HG03521 (cell line): Measurements from ENCODE around the gene THAP7.
"Not testable (repeated sequence)": the region's sequence is repeated elsewhere in the genome, so short reads cannot be mapped to it uniquely, and the experiment has no call there.

Source experiments
- ATAC-seq: cut with Tn5 transposase; IDR thresholded peaks from one replicate; pipeline ENCODE4 v1.9.1; 2021; ENCODE audit warnings: mild to moderate bottlenecking, moderate library complexity; ENCODE audit not compliant: unreplicated experiment

THAP7 gene

DNA sequence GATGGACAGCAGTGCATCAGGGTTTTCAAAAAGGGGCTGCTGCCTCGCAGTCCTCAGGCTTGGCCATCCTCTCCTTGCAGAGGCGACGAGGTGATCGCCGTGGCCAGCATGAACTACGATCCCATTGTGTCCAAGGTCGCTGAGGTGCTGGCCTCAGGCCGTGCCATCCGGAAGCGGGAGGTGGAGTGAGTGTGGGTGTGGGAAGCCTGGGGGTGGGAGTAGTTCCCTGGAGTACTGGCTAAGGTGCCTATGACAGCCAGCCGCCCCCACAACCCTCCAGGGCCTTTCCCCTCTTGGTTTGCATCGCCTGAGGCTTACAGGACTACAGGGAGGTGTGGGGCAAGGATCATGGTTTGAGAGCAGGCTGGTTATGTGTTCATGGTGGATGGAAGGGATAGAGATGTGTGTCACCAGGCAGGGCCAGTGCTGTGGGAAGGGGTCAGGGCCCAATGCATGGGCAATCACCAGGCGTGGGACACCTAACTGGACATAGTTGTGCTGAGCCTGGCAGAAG is 21.9 kb downstream of the THAP7 start:
- no peak for ATAC-seq

DNA sequence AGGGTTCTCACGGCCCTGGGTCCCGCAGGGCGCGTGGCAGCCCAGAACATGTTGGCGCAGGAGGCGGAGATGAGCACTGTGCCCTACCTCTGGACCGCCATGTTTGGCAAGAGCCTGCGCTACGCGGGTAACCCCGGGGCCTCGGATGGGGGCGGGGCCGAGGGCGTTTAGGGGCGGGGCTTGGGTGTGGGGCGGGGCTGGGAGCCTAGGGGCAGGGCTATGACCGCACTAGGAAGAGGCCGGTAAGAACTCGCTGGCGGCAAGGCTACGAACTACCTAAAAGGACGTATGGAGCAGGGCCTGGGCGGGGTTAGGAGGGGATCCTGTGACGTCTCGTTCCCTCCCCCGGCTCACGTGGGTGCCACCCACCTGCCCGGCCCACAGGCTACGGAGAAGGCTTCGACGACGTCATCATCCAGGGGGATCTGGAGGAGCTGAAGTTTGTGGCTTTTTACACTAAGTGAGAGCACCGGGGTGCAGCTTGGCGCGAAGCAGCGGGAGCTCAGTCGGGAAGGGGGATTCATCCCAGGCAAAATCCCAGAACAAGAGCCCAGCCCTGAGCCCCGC is 22.6 kb downstream of the THAP7 start:
- no peak for ATAC-seq

DNA sequence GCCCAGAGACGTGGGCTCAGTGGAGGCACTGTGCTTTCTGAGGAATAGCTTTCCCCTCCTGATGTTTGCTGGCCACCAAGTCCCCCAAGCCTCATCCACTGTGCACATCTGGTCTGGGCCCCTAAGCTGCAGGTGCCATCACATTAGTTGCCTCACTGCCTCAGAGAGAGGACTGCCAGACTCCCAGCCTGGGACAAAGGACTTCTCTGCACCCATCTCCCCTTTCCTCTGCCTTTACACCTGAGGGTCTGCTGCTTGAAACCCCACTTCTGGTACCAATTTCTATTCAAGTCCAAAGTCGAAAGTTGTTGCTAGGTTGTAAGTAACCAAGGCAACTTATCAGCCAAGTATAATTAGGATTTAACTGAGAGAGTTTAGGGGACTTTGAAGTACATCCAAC is 23.5 kb downstream of the THAP7 start:
- ATAC-seq = no peak

DNA sequence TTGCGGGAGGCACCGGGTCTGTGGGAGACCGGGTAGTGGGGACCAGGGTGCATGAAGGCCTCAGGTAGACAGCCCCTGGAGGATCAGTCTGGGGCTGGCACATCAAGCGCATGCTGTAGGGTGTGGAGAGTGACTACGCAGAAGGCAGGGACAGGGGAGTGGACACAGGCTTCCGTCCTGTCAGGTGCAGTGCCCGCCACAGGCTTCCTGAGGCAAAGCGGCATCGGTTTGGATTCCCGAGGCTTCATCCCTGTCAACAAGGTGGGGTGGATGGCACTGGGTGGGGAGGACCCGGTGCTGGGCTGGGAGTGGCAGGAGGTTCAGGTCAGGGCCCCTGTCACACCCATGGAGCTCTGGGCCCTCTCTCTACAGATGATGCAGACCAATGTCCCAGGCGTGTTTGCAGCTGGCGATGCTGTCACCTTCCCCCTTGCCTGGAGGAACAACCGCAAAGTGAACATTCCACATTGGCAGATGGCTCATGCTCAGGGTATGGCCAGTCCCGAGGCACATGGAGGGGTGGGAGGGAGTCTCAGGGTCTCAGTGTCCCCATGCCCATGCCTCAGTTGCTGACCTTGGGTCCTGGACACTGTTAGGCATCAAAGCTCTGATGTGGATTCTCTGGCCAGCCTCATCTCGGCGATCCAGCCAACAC is 24.3 kb downstream of the THAP7 start:
- ATAC-seq = no peak

DNA sequence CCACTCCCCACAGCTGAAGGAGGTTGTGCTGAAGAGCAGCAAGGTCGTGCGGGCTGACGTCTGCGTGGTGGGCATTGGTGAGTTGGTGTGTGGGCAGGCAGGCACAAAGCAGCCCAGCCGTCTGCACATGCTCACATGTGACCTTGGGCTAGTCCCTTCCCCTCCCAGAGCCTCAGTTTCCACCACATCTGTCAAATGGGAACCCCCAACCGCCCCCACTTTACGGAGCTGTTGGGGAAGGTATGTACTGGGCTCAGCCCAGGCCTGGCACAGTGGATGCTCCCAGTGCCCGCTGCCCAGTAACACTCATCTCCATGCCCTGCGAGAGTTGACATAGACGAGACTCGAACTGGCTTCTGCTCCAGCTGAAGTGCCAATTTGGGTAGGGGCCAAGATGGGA is 24.9 kb downstream of the THAP7 start:
- ATAC-seq = no peak

DNA sequence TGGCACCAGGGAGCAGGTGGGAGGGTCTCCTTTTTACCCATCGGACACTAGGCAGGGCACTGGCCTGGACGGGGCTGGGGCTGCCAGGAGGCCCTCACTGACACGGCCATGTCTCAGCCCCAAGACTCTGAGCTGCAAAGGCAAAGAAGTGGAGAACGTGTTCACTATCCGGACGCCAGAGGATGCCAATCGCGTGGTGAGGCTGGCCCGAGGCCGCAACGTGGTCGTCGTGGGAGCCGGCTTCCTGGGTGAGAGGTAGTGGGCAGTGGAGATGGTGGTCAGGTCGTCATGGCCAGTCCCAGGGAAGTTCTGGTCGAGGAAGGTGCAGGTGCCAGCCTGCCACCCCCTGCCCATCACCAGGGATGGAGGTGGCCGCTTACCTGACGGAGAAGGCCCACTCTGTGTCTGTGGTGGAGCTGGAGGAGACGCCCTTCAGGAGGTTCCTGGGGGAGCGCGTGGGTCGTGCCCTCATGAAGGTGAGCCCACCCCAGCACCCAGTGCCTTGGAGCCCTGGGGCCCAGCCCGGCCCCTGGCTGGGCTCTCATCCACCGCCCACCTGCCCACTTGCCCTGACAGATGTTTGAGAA is 25.5 kb downstream of the THAP7 start:
- no peak for ATAC-seq

DNA sequence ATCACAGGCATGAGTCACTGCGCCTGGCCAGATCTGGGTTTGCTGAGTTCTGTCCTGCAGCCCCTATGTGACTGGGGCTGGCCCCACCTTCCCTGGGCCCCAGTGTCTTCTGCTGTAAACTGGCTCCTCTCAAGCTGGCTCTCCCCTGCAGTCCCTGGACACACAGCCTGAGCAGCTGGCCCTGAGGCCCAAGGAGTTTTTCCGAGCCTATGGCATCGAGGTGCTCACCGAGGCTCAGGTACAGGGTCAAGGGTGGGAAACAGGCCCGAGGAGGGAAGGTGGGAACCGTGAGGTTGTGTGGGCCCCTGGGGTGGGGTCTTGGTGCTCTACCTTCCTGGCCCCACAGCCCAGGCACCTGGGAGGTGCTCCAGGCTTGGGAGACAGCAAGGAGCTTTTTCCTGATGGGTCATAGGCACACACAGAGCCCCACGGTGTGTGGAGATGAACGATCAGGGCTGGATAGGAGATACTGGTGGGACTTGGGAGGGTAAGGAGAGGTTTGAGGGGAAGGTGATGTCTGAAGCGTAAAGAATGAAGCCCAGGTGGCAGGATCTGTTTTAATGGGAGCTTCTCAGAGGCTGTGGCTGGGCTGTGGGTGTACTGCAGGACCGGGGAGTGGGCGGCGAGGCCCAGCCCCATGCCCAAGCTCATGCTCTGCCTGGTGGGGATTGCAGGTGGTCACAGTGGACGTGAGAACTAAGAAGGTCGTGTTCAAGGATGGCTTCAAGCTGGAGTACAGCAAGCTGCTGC is 26.2 kb downstream of the THAP7 start:
- ATAC-seq = no peak

DNA sequence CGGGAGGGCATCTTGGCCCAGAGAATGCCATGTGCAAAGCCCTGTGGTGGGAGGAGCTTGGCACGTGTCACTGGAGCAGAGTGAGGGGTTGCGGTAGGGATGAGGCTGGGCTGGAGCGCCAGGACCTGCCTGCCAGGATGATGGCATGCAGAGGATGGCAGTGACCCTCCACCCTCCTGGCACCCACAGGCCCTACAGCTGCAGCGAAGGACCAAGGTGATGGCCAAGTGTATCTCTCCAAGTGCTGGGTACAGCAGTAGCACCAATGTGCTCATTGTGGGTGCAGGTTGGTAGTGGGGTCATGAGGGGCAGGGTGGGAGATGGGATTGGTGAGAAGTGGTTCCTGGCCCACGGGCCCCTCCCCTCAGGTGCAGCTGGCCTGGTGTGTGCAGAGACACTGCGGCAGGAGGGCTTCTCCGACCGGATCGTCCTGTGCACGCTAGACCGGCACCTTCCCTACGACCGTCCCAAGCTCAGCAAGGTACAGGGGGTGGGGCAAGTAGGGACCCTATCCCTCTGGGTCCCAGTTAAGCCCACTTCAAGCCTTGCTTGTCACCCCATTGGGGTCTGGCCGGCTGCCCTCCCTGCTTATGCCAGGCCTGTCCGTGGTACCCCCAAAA is 27.5 kb downstream of the THAP7 start:
- no peak for ATAC-seq

DNA sequence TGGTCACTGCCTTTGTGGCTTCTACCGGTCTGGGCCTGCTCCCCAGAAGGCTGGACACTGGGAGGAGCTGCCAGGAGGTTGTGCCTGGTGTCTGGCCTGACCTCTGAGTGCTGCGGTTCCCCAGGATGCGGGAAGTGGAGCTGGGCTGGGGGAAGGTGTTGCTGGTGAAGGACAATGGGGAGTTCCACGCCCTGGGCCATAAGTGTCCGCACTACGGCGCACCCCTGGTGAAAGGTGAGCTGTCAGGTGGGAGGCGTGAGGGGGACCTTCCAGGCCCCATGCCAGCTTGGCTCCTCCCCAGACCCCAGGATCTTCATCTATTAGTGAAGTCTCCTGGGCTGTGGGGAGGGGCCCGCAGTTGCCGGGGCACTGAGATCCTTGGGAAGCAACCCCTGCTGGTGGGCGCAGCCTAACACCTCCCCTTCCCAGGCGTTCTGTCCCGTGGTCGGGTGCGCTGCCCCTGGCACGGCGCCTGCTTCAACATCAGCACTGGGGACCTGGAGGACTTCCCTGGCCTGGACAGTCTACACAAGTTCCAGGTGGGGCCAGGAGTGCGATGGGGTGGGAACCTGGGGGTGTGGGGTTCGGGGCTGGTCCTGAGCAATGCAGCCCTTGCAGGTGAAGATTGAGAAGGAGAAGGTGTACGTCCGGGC is 28.2 kb downstream of the THAP7 start:
- ATAC-seq = no peak

DNA sequence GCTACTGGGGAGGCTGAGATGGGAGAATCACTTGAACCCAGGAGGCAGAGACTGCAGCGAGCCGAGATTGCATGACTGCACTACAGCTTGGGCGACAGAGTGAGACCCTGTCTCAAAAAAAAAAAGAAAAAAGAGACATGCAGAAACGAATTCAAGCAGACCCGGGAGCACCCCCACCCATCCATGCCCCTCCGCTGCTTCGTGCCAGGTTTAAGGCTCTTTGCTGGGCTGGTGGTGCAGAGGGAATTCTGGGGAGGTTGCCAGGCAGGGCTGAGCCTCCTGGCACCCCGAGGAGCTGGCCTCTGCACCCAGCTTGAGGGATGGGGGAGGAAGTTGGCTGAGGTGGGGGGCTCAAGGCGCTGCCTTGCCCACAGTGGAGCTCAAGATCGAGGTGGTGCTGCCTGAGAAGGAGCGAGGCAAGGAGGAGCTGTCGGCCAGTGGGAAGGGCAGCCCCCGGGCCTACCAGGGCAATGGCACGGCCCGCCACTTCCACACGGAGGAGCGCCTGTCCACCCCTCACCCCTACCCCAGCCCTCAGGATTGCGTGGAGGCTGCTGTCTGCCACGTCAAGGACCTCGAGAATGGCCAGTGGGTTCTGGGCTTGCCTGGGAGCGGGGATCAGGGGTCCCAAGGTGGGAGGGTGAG is 28.9 kb downstream of the THAP7 start:
- ATAC-seq = no peak

DNA sequence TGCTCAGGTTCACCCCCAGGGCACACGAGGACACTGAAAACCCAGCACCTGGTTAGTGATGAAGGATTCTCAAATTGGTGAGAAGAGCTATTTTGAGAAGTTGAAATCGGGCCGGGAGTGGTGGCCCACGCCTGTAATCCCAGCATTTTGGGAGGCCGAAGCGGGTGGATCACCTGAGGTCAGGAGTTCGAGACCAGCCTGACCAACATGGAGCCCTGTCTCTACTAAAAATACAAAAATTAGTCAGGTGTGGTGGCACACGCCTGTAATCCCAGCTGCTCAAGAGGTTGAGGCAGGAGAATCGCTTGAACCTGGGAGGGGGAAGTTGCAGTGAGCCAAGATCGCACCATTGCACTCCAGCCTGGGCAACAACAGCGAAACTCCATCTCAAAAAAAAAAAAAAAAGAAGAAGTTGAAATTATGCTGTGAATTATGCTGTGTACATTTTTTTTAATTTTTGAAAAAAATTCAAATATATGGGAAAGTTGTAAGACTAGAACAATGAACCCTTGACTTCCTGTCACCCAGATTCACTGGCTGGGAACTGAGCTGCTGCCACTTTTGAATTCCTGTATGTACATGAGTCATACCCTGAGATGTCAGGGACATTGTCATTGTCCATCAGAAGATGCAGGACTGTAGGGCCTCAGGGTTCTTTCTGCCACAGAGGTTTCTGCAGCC is 29.8 kb downstream of the THAP7 start:
- ATAC-seq = not testable (repeated sequence)

DNA sequence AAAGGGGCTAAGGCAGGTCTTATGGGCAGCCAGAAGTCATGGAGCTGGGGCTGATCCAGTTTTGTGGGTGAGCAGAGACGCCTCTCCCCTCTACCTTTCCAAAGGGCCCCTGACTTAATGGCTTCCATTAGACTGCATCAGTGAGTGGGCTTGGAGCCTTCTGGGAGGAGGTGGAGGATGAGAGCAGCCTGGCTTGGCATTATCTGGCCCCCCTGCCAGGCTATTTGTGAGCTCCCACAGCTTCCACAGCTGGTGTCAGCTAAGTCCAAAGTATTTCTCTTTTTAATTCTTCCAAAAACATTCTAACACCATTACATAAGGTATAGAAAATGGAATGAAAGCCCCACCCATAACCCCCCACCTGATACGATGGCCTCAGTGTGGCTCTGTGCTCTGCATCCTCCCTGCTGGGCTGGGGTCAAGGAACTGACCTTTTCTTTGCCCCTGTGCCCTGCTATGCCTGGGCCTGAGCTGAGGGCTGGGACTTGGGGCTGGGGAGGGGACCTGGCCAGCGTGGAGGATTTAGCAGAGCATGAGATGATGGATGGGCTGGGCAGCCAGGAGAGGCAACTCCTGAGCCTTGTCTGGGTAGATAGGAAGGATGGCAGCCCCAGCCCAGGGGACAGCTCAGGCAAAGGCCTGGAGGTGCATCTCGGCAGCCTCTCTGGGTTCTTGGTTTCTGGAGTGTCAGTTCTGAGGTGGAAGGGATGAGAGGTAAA is 30.8 kb downstream of the THAP7 start:
- ATAC-seq = no peak

DNA sequence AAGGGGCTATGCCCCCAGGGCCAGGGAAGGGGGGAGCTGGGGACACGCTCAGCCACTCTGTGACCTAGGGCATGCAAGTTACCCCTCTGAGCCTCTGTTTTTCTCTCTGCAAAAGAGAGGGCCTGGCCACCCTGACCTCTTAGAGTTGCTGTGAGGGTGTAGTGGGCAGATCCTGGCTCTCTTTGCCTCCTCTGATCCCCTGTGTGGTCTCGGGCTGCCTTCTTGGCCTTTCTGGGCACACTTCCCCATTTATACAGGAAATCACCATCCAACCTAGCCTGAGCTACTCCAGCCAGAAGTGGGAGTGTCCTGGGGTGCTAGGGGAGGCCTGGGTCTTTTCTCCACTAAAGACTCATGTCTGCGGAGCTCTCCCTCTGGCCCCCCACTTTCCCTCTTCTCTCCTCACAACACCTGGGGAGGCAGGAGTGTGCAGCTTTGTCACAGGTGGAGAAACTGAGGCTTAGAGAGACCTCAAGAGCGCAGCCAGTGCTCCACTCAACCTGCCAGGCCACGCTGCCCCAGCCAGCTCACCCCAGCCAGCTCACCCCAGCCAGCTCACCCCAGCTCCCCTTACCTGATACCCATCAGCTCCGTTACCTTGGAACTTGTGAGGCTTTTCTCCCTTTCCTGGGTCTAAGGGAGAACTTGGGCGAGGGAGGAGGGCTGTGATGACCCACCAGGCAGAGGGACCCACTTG is 33.5 kb downstream of the THAP7 start:
- no peak for ATAC-seq

DNA sequence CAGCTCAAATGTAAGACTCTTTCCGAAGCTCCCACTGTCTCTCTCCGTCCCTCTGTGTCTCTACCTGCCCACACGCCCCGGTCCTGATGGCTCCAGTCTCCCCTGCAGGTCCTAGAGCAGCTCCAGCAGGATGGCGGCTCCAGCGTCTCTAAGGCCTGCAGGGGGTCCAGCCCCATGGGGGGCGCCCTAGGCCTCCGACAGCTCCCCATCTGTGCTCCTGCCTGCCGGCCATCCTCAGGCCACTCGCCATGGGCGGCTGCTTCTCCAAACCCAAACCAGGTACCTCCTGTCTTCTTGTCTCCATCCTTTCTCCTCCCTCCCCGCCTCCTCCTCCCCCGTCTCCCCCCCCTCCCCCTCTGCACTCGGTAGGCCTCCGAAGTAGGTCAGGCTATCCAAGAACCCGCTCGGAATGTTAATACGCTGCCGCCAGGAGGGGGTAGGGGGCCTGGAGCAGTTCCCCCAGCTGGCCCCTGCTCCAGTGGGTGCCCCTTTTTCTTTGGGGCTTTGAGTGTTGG is 34.2 kb downstream of the THAP7 start:
- ATAC-seq = no peak

DNA sequence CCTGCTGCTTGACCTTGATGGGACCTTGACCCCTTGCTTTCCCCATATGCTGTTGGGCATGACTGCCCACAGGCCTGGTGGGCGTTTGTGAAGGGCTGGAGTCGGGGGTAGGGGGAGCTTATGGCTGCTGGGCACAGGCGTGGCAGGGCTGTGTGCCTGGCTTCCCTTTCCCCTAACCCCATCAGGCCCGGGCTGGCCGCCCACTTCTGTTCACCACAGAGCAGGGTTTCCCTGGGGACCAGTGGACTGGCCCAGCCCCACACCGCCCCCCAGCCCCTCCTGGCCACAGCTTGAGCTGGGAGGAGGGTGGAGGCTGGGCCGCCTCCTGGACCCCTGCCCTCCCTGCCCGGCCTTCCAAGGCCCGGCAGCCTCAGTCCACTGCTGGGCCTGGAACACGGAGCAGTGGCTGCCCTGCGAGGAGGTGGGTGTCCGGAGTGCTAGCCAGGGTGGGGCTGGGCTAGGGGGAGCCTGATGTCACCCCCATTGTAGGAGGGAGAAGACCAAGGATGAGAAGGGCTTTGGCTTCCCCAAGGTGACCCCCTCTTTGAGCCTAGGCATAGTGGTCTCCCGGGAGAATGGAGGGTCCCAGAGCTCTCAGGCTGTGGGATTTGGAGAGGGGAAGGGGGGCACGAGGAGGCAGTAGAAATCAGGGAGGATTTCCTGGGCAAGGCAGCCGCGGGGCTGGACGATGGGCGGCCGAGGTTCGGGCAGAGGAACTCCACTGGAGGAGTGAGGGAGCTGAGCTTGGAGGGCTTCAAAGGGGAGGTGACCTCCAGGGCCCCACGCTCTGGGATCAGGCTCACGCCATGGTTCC is 34.8 kb downstream of the THAP7 start, which contains the start of gene AIFM3:
TSS of gene AIFM3 (plus strand) at position 373 of the 814 bp plus-strand sequence. CDS start 690 bp downstream, outside the sequence.
- ATAC-seq = no peak

DNA sequence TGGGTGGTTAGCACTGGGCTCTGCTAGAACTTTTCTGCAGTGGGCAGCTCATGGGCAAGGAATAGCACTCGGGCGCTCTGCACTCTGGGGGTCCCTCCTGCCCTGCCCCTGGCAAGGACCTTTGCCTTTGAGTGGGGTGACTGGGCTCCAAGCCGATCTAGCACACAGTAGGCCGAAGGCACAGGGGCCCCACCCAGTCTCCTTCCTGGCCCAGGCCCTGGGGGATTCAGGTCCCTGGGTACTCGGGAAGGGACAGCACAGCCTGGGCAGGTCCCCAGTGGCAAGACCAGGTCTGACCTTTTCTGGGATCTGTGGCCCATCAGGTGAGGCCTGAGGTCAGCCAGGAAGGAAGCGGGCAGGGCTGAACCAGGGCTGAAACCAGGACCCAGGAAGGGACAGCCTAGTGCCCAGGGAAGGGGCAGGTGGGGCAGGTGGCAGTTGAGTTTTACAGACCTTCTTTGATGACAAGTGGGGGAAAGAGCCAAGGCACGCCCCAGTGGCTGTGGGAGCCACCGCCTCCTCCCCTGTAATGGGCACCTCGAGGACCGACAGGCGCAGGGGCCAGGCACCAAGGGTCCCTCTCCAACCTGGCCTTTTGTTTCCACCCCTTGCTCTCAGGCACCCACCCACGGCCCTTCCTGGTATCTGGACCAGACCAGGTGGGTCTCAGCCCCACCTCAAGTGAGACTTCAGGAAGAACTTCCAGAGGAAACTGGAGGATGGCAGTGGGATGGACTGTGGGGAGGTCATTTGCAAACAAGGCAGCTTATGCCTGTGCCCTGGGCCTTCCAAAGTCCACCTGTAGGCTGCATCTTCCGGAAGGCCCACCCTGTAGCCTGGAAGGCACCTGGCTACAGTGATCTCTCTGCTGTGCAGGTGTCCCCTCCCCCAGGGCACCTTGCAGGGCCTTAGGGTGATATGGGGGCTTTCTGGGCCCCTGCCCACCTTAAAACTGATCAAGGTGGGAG is 35.7 kb downstream of the THAP7 start:
- no peak for ATAC-seq
